ENCODE data around the gene IGFL3. TPM values are rescaled to one million over a fixed set of nuclear protein-coding genes. Genes with fewer than 3 reads are reported as not detected.

The IGFL3 gene
- polyA plus RNA-seq, 1 donor from 2014 or later, result not detected

- Histone ChIP-seq H3K4me3 (ENCODE audit: low read length) (no peak overlapping the region), H3K79me2 (replicated peaks; ENCODE audit: insufficient read depth, low read length) (no peaks in the 10 kb centered on the region), H3K9me2 (ENCODE audit: insufficient read depth, low read length) (no peaks in the 10 kb centered on the region), H3K36me3 (ENCODE audit: insufficient read depth, low read length) (no peaks in the 10 kb centered on the region), H4K20me1 (ENCODE audit: insufficient read depth) (no peaks in the 10 kb centered on the region), H3K9ac (ENCODE audit: low read length) (no peak overlapping the region), H2AFZ (ENCODE audit: low read depth, low read length) (no peak overlapping the region), H3K4me2 (ENCODE audit: low read length) (no peak overlapping the region), H3K27ac (ENCODE audit: low read length) (no peak overlapping the region), H3K9me3 (ENCODE audit: low read length) (no peaks in the 10 kb centered on the region), H3K27me3 (ENCODE audit: insufficient read depth, low read depth, low read length) (no peaks in the 10 kb centered on the region), H3F3A (ENCODE audit: insufficient read depth, low read length, poor library complexity, severe bottlenecking) (no peaks in the 10 kb centered on the region)
- TF ChIP-seq, protein P1, sequence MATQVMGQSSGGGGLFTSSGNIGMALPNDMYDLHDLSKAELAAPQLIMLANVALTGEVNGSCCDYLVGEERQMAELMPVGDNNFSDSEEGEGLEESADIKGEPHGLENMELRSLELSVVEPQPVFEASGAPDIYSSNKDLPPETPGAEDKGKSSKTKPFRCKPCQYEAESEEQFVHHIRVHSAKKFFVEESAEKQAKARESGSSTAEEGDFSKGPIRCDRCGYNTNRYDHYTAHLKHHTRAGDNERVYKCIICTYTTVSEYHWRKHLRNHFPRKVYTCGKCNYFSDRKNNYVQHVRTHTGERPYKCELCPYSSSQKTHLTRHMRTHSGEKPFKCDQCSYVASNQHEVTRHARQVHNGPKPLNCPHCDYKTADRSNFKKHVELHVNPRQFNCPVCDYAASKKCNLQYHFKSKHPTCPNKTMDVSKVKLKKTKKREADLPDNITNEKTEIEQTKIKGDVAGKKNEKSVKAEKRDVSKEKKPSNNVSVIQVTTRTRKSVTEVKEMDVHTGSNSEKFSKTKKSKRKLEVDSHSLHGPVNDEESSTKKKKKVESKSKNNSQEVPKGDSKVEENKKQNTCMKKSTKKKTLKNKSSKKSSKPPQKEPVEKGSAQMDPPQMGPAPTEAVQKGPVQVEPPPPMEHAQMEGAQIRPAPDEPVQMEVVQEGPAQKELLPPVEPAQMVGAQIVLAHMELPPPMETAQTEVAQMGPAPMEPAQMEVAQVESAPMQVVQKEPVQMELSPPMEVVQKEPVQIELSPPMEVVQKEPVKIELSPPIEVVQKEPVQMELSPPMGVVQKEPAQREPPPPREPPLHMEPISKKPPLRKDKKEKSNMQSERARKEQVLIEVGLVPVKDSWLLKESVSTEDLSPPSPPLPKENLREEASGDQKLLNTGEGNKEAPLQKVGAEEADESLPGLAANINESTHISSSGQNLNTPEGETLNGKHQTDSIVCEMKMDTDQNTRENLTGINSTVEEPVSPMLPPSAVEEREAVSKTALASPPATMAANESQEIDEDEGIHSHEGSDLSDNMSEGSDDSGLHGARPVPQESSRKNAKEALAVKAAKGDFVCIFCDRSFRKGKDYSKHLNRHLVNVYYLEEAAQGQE (IDR thresholded peaks at IDR 0.05; ENCODE audit: borderline replicate concordance), result no peak
- no peak for TF ChIP-seq RAD21 (conservative IDR thresholded peaks at IDR 0.05)
- no peak for TF ChIP-seq EZH2 (IDR thresholded peaks at IDR 0.05; ENCODE audit: borderline replicate concordance, insufficient read depth, low read length, poor library complexity, severe bottlenecking)
- TF ChIP-seq, protein P2, sequence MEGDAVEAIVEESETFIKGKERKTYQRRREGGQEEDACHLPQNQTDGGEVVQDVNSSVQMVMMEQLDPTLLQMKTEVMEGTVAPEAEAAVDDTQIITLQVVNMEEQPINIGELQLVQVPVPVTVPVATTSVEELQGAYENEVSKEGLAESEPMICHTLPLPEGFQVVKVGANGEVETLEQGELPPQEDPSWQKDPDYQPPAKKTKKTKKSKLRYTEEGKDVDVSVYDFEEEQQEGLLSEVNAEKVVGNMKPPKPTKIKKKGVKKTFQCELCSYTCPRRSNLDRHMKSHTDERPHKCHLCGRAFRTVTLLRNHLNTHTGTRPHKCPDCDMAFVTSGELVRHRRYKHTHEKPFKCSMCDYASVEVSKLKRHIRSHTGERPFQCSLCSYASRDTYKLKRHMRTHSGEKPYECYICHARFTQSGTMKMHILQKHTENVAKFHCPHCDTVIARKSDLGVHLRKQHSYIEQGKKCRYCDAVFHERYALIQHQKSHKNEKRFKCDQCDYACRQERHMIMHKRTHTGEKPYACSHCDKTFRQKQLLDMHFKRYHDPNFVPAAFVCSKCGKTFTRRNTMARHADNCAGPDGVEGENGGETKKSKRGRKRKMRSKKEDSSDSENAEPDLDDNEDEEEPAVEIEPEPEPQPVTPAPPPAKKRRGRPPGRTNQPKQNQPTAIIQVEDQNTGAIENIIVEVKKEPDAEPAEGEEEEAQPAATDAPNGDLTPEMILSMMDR (IDR thresholded peaks at IDR 0.05; ENCODE audit: poor library complexity, severe bottlenecking), result no peak
- TF ChIP-seq POLR2AphosphoS5 (IDR thresholded peaks at IDR 0.05), result no peak
- no peak for TF ChIP-seq EP300 (conservative IDR thresholded peaks at IDR 0.05; ENCODE audit: poor library complexity, severe bottlenecking)
- no peak for TF ChIP-seq TAF1 (IDR thresholded peaks at IDR 0.05; ENCODE audit: low read depth)
- TF ChIP-seq SMC3 (conservative IDR thresholded peaks at IDR 0.05; ENCODE audit: poor library complexity), result no peak
- TF ChIP-seq MXI1 (conservative IDR thresholded peaks at IDR 0.05; ENCODE audit: poor library complexity, severe bottlenecking), result no peak
Observed at GRCh38 chr19:46132508-46133100, 8.1 kb upstream of the IGFL3 start.

GRCh38 chr19:46131485-46132143 is 7.1 kb upstream of the IGFL3 start:
- Histone ChIP-seq H3K27me3 (ENCODE audit: insufficient read depth, low read depth, low read length) (no peaks in the 10 kb centered on the region), H3K4me2 (ENCODE audit: low read length) (no peak overlapping the region), H2AFZ (ENCODE audit: low read depth, low read length) (no peak overlapping the region), H3K79me2 (replicated peaks; ENCODE audit: insufficient read depth, low read length) (no peaks in the 10 kb centered on the region), H3K9me2 (ENCODE audit: insufficient read depth, low read length) (no peaks in the 10 kb centered on the region), H3K4me3 (ENCODE audit: low read length) (no peak overlapping the region), H3K9me3 (ENCODE audit: low read length) (no peaks in the 10 kb centered on the region), H3K9ac (ENCODE audit: low read length) (no peak overlapping the region), H3F3A (ENCODE audit: insufficient read depth, low read length, poor library complexity, severe bottlenecking) (no peaks in the 10 kb centered on the region), H4K20me1 (ENCODE audit: insufficient read depth) (no peaks in the 10 kb centered on the region), H3K36me3 (ENCODE audit: insufficient read depth, low read length) (no peaks in the 10 kb centered on the region), H3K27ac (ENCODE audit: low read length) (no peak overlapping the region)
- TF ChIP-seq SMC3 (conservative IDR thresholded peaks at IDR 0.05; ENCODE audit: poor library complexity) (no peak), MXI1 (conservative IDR thresholded peaks at IDR 0.05; ENCODE audit: poor library complexity, severe bottlenecking) (no peak), TAF1 (IDR thresholded peaks at IDR 0.05; ENCODE audit: low read depth) (no peak), RAD21 (conservative IDR thresholded peaks at IDR 0.05) (no peak), POLR2AphosphoS5 (IDR thresholded peaks at IDR 0.05) (no peak), EZH2 (IDR thresholded peaks at IDR 0.05; ENCODE audit: borderline replicate concordance, insufficient read depth, low read length, poor library complexity, severe bottlenecking) (no peak), EP300 (conservative IDR thresholded peaks at IDR 0.05; ENCODE audit: poor library complexity, severe bottlenecking) (no peak)
- TF ChIP-seq, protein P1 (IDR thresholded peaks at IDR 0.05; ENCODE audit: borderline replicate concordance), result no peak
- TF ChIP-seq, protein P2 (IDR thresholded peaks at IDR 0.05; ENCODE audit: poor library complexity, severe bottlenecking), result no peak
